ENCODE results near the gene APEH. TPM values are rescaled to one million over a fixed set of nuclear protein-coding genes. Genes with fewer than 3 reads are reported as not detected.

Gene APEH
- total and polyA plus RNA-seq, 4 donors = 25.2 to 119 (median 69.2) TPM

DNA sequence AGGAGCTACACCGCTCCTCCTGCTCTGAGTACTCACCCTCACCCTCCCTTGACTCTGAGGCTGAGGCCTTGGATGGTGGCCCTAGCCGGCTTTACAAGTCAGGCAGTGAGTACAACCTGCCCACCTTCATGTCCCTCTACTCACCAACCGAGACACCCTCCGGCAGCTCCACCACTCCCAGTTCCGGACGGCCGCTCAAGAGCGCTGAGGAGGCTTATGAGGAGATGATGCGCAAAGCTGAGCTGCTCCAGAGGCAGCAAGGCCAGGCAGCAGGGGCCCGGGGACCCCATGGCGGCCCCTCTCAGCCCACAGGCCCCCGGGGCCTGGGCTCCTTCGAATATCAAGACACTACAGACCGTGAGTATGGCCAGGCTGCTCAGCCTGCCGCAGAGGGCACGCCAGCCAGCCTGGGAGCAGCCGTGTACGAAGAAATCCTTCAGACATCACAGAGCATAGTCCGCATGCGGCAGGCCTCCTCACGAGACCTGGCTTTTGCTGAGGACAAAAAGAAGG is 21.2 kb upstream of the APEH start:
- DNase-seq = no peak
- TF ChIP-seq, protein P1, sequence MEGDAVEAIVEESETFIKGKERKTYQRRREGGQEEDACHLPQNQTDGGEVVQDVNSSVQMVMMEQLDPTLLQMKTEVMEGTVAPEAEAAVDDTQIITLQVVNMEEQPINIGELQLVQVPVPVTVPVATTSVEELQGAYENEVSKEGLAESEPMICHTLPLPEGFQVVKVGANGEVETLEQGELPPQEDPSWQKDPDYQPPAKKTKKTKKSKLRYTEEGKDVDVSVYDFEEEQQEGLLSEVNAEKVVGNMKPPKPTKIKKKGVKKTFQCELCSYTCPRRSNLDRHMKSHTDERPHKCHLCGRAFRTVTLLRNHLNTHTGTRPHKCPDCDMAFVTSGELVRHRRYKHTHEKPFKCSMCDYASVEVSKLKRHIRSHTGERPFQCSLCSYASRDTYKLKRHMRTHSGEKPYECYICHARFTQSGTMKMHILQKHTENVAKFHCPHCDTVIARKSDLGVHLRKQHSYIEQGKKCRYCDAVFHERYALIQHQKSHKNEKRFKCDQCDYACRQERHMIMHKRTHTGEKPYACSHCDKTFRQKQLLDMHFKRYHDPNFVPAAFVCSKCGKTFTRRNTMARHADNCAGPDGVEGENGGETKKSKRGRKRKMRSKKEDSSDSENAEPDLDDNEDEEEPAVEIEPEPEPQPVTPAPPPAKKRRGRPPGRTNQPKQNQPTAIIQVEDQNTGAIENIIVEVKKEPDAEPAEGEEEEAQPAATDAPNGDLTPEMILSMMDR (IDR thresholded peaks at IDR 0.05; ENCODE audit: control extremely low read depth, extremely low read depth) = no peak

DNA sequence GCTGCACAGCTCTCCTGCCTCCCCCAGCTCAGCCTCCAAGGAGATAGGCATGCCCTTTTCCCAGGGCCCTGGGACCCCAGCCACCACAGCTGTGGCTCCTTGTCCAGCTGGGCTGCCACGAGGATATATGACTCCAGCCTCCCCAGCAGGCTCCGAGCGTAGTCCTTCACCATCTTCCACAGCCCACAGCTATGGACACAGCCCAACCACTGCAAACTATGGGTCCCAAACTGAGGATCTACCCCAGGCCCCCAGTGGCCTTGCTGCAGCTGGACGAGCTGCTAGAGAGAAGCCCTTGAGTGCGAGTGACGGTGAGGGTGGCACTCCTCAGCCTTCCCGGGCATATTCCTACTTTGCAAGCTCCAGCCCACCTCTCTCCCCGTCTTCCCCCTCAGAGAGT is 20.5 kb upstream of the APEH start:
- no peak overlapping the region for H3K9ac ChIP-seq (ENCODE audit: insufficient read depth in 1 of 2, low read length in 2 of 2)
- TF ChIP-seq, protein P1 (IDR thresholded peaks at IDR 0.05; ENCODE audit: control extremely low read depth, extremely low read depth) = no peak
- peaks cover 0 to 2% (median 0%) of the 10 kb centered on the region in 5 donors for H3K4me1 ChIP-seq (ENCODE audit: control insufficient read depth in 5 of 5, insufficient read depth in 5 of 5, low read length in 5 of 5)
- no peaks in the 10 kb centered on the region for H3K27me3 ChIP-seq (ENCODE audit: control insufficient read depth in 3 of 3, insufficient read depth in 3 of 3, low read length in 2 of 3)
- no peaks in the 10 kb centered on the region for H3K36me3 ChIP-seq (ENCODE audit: control insufficient read depth in 4 of 4, insufficient read depth in 4 of 4, low read length in 4 of 4)
- no peak overlapping the region for H3K27ac ChIP-seq (ENCODE audit: low read depth in 1 of 2, low read length in 1 of 2)
- WGBS, 2 donors = 83 to 86% methylated on average over 8 of the region's 8 CpGs
- ATAC-seq (ENCODE audit: insufficient read depth, low FRiP score) = no peak
- no peak overlapping the region for H3K4me3 ChIP-seq
- no peak for DNase-seq
- H3K9me3 ChIP-seq (ENCODE audit: control insufficient read depth in 4 of 4, insufficient read depth in 3 of 4, low read length in 3 of 4) = peaks cover 0 to 1% (median 0%) of the 10 kb centered on the region in 4 donors

More for the DNA sequence above, 21.2 kb upstream of the APEH start:
- ATAC-seq (ENCODE audit: insufficient read depth, low FRiP score) = no peak
- Histone ChIP-seq H3K27me3 (ENCODE audit: control insufficient read depth in 3 of 3, insufficient read depth in 3 of 3, low read length in 2 of 3) (no peaks in the 10 kb centered on the region), H3K27ac (ENCODE audit: low read depth in 1 of 2, low read length in 1 of 2) (no peak overlapping the region), H3K9me3 (ENCODE audit: control insufficient read depth in 4 of 4, insufficient read depth in 3 of 4, low read length in 3 of 4) (peaks cover 0 to 1% (median 0%) of the 10 kb centered on the region in 4 donors), H3K4me1 (ENCODE audit: control insufficient read depth in 5 of 5, insufficient read depth in 5 of 5, low read length in 5 of 5) (peaks cover 0 to 5% (median 2%) of the 10 kb centered on the region in 5 donors), H3K4me3 (no peak overlapping the region), H3K36me3 (ENCODE audit: control insufficient read depth in 4 of 4, insufficient read depth in 4 of 4, low read length in 4 of 4) (no peaks in the 10 kb centered on the region), H3K9ac (ENCODE audit: insufficient read depth in 1 of 2, low read length in 2 of 2) (no peak overlapping the region)
- 91 to 92% methylated on average over 21 of the region's 21 CpGs for WGBS, 2 donors

DNA sequence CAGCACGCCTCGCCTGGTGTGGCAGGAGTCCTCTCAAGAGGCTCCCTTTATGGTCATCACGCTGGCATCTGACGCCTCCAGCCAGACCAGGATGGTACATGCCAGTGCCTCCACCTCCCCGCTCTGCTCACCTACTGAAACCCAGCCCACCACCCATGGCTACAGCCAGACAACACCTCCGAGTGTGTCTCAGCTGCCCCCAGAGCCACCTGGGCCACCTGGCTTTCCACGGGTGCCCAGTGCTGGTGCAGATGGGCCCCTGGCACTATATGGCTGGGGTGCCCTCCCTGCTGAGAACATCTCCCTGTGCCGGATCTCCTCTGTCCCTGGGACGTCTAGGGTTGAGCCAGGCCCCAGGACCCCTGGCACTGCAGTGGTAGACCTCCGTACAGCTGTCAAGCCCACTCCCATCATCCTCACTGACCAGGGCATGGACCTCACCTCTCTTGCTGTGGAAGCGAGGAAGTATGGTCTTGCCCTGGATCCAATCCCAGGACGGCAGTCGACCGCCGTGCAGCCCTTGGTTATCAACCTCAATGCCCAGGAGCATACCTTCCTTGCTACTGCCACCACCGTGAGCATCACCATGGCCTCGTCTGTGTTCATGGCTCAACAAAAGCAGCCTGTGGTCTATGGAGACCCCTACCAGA is 19.9 kb upstream of the APEH start:
- TF ChIP-seq, protein P1 (IDR thresholded peaks at IDR 0.05; ENCODE audit: control extremely low read depth, extremely low read depth) = no peak
- no peak for DNase-seq
- WGBS, 2 donors = 89 to 98% methylated on average over 17 of the region's 17 CpGs

More for the DNA sequence above, 19.9 kb upstream of the APEH start:
- H3K4me1 ChIP-seq (ENCODE audit: control insufficient read depth in 5 of 5, insufficient read depth in 5 of 5, low read length in 5 of 5) = no peaks in the 10 kb centered on the region
- H3K4me3 ChIP-seq = no peak overlapping the region
- H3K9ac ChIP-seq (ENCODE audit: insufficient read depth in 1 of 2, low read length in 2 of 2) = no peak overlapping the region
- no peak for ATAC-seq (ENCODE audit: insufficient read depth, low FRiP score)
- peaks cover 0 to 1% (median 0%) of the 10 kb centered on the region in 4 donors for H3K9me3 ChIP-seq (ENCODE audit: control insufficient read depth in 4 of 4, insufficient read depth in 3 of 4, low read length in 3 of 4)
- H3K27me3 ChIP-seq (ENCODE audit: control insufficient read depth in 3 of 3, insufficient read depth in 3 of 3, low read length in 2 of 3) = no peaks in the 10 kb centered on the region
- H3K27ac ChIP-seq (ENCODE audit: low read depth in 1 of 2, low read length in 1 of 2) = no peak overlapping the region
- H3K36me3 ChIP-seq (ENCODE audit: control insufficient read depth in 4 of 4, insufficient read depth in 4 of 4, low read length in 4 of 4) = no peaks in the 10 kb centered on the region

Measured in lung (tissue), 12 donors.